HepG2 (cell line): ENCODE data around the gene AGAP1. TPM values are rescaled to one million over a fixed set of nuclear protein-coding genes. Genes with fewer than 3 reads are reported as not detected.

Experiments used
- ATAC-seq: fragments of 200-7000 bp; cut with Tn5 transposase; 3 replicates; pipeline ENCODE4 v1.9.1; 2020; ENCODE audit warnings: mild to moderate bottlenecking, moderate library complexity
- BruUV-seq: library from RNA; stranded (reverse); fragments of 400-500 nt; replicated peaks from 2 replicates; lab custom pipeline; 2021; lab: Mats Ljungman, UMichigan
- CTCF ChIA-PET: fragments of 300-600 bp; formaldehyde crosslinking; extraction: SDS; loops from one replicate; lab custom pipeline; 2021; ENCODE audit warnings: low total read pairs, inconsistent platforms, low intra/inter-chr PET ratio; lab: Yijun Ruan, JAX
- POLR2A ChIA-PET: fragments of 350-600 bp; sonication (Branson Sonifier 250); formaldehyde crosslinking; loops from one replicate; lab custom pipeline; 2020; ENCODE audit warnings: antibody characterized with exemption, inconsistent platforms; lab: Yijun Ruan, JAX
- DNase-seq: peaks from one replicate; pipeline ENCODE4 v3.0.0-alpha.2; 2015; ENCODE audit warnings: low spot score
- FAIRE-seq: peaks from 3 replicates; lab custom pipeline; 2011; peaks lifted over from hg19 to GRCh38; lab: Jason Lieb, UNC
- H2AFZ ChIP-seq: one replicate; pipeline ENCODE4 v1.6.1; 2011; ENCODE audit warnings: low read length, inconsistent platforms
- H3K27ac ChIP-seq: fragments of 300-600 bp; 3 replicates; pipeline ENCODE4 v1.8.0; 2011; ENCODE audit warnings: mixed run types, mild to moderate bottlenecking, mixed read lengths, low read length, inconsistent platforms; ENCODE audit not compliant: insufficient read depth; ENCODE audit errors: extremely low read length
- H3K27me3 ChIP-seq, 2 experiments: fragments of 200-600 bp in 1 of 2; 2 replicates in 1 of 2; 3 replicates in 1 of 2; pipeline versions ENCODE4 v1.6.0 to v1.8.0; 2011; ENCODE audit warnings: low read length in 2 of 2, mild to moderate bottlenecking in 2 of 2, moderate library complexity in 2 of 2, inconsistent platforms in 1 of 2; ENCODE audit not compliant: insufficient read depth in 2 of 2, control insufficient read depth in 1 of 2
- H3K36me3 ChIP-seq, 2 experiments: fragments of 200-600 bp in 1 of 2; replicated peaks in 1 of 2; 2 replicates in 1 of 2; 3 replicates in 1 of 2; pipeline versions ENCODE4 v1.5.1 to v1.8.0; 2011; ENCODE audit warnings: low read length in 2 of 2, inconsistent platforms in 1 of 2; ENCODE audit not compliant: insufficient read depth in 2 of 2, control insufficient read depth in 1 of 2
- H3K4me1 ChIP-seq: 2 replicates; pipeline ENCODE4 v1.5.1; 2012; ENCODE audit warnings: low read length, inconsistent platforms; ENCODE audit not compliant: insufficient read depth
- H3K4me2 ChIP-seq: 2 replicates; pipeline ENCODE4 v1.6.0; 2011; ENCODE audit warnings: low read depth, low read length, inconsistent platforms
- H3K4me3 ChIP-seq, 3 experiments: fragments of 200-600 bp in 1 of 3; sonication (generic), shearing (Covaris generic) in 1 of 3; replicated peaks in 1 of 3; 2 replicates each; pipeline ENCODE4 v1.5.1; 2011 to 2016; ENCODE audit warnings: low read length in 3 of 3, inconsistent platforms in 2 of 3, low read depth in 2 of 3, mild to moderate bottlenecking in 2 of 3, control low read depth in 1 of 3, mixed read lengths in 1 of 3; ENCODE audit not compliant: insufficient read depth in 1 of 3
- H3K79me2 ChIP-seq: one replicate; pipeline ENCODE4 v1.6.1; 2011; ENCODE audit warnings: low read length, inconsistent platforms; ENCODE audit not compliant: insufficient read depth
- H3K9ac ChIP-seq: 2 replicates; pipeline ENCODE4 v1.6.0; 2011; ENCODE audit warnings: mild to moderate bottlenecking, low read depth, low read length, inconsistent platforms; ENCODE audit not compliant: insufficient read depth
- H3K9me3 ChIP-seq: 2 replicates; pipeline ENCODE4 v1.5.1; 2012; ENCODE audit warnings: mild to moderate bottlenecking, low read length
- H4K20me1 ChIP-seq: 2 replicates; pipeline ENCODE4 v1.6.0; 2011; ENCODE audit warnings: inconsistent platforms, mild to moderate bottlenecking, low read length, moderate library complexity; ENCODE audit not compliant: insufficient read depth
- ATF7 ChIP-seq, 2 experiments: fragments of 450-650 bp in 1 of 2; sonication (generic) in 1 of 2; formaldehyde crosslinking in 1 of 2; IDR thresholded peaks; 2 replicates each; pipeline versions ENCODE4 v1.4.0 to v1.6.1; 2016 to 2020; ENCODE audit warnings: antibody characterized with exemption in 1 of 2, mild to moderate bottlenecking in 1 of 2, missing genetic modification reagents in 1 of 2
- DNMT3B ChIP-seq: conservative IDR thresholded peaks from 2 replicates; pipeline ENCODE4 v1.6.1; 2016; ENCODE audit warnings: missing biosample characterization, control low read depth
- GLMP ChIP-seq: sonication (generic); formaldehyde crosslinking; IDR thresholded peaks from 2 replicates; pipeline ENCODE4 v1.9.0; 2021; ENCODE audit warnings: missing genetic modification reagents, mild to moderate bottlenecking, borderline replicate concordance
- KLF9 ChIP-seq: IDR thresholded peaks from 2 replicates; pipeline ENCODE4 v1.6.1; 2016; ENCODE audit warnings: low read depth
- MEF2D ChIP-seq: sonication (generic); formaldehyde crosslinking; IDR thresholded peaks from 2 replicates; pipeline ENCODE4 v1.5.1; 2020; ENCODE audit warnings: mild to moderate bottlenecking, missing genetic modification reagents
- NCOA1 ChIP-seq: sonication (generic); formaldehyde crosslinking; IDR thresholded peaks from 2 replicates; pipeline ENCODE4 v1.9.0; 2021; ENCODE audit warnings: missing genetic modification reagents
- REXO4 ChIP-seq: sonication (generic); formaldehyde crosslinking; IDR thresholded peaks from 2 replicates; pipeline ENCODE4 v1.8.0; 2022; ENCODE audit warnings: missing genetic modification reagents, mild to moderate bottlenecking, borderline replicate concordance
- SNAPC5 ChIP-seq: sonication (generic); formaldehyde crosslinking; IDR thresholded peaks from 2 replicates; pipeline ENCODE4 v1.8.1; 2023; ENCODE audit warnings: mild to moderate bottlenecking, missing genetic modification reagents, borderline replicate concordance
- SOX13 ChIP-seq, 3 experiments: fragments of 450-650 bp in 1 of 3; sonication (generic) in 1 of 3; formaldehyde crosslinking in 1 of 3; IDR thresholded peaks in 2 of 3; conservative IDR thresholded peaks in 1 of 3; 2 replicates each; pipeline versions ENCODE4 v1.5.0 to v1.6.1; 2016 to 2020; ENCODE audit warnings: antibody characterized with exemption in 1 of 3, mild to moderate bottlenecking in 1 of 3, missing compliant biosample characterization in 1 of 3, missing genetic modification reagents in 1 of 3, moderate library complexity in 1 of 3
- TEAD2 ChIP-seq: sonication (generic); formaldehyde crosslinking; IDR thresholded peaks from 2 replicates; pipeline ENCODE4 v1.9.0; 2021; ENCODE audit warnings: missing genetic modification reagents
- THAP9 ChIP-seq: sonication (generic); formaldehyde crosslinking; IDR thresholded peaks from 2 replicates; pipeline ENCODE4; 2020; ENCODE audit warnings: missing genetic modification reagents, mild to moderate bottlenecking, borderline replicate concordance
- TRIM22 ChIP-seq: fragments of 450-650 bp; IDR thresholded peaks from 2 replicates; pipeline ENCODE4 v1.6.1; 2017
- ZNF24 ChIP-seq: fragments of 450-650 bp; IDR thresholded peaks from 2 replicates; pipeline ENCODE4 v1.6.1; 2017; ENCODE audit warnings: antibody characterized with exemption, mild to moderate bottlenecking
- WGBS: methylation state at CpG from one replicate; pipeline ENCODE4 v1.1.6; 2017; ENCODE audit warnings: low lambda C conversion rate; 5-methylcytosine and 5-hydroxymethylcytosine counted together
- in situ Hi-C: cut with HindIII; loops from 2 replicates; pipeline ENCODE4 v1.10.0; 2017; ENCODE audit warnings: low pct_unique_long_range_greater_than_20kb; ENCODE audit not compliant: extremely low pct_ligation_motif_present
- intact Hi-C: fragments of 100-400 bp; cut with micrococcal nuclease; formaldehyde crosslinking; loops from one replicate; pipeline ENCODE4 v1.10.0; 2022; ENCODE audit not compliant: unreplicated experiment
- polyA plus RNA-seq, 8 experiments: library from polyadenylated mRNA; depleted of rRNA in 3 of 8; stranded (reverse) in 7 of 8; unstranded in 1 of 8; fragments of >200 nt; fragmentation: Illumina TruSeq in 4 of 8; extraction: Trizol in 4 of 8; gene quantifications; 2 replicates each; pipeline versions ENCODE4 v1.2.1 to v1.2.3, GENCODE V29; 2011 to 2016; ENCODE audit warnings: low read depth in 4 of 8, missing spikeins in 1 of 8, mixed read lengths in 1 of 8; ENCODE audit not compliant: insufficient read depth in 1 of 8
- total RNA-seq, 5 experiments: library from RNA; depleted of rRNA; stranded (reverse); fragments of >200 nt; fragmentation: Illumina TruSeq; extraction: Trizol; gene quantifications; 2 replicates each; pipeline ENCODE4 v1.2.3, GENCODE V29; 2016; ENCODE audit warnings: low read depth in 1 of 5

Gene AGAP1
- total and polyA plus RNA-seq, 2 of the 13 experiments (the other 11 are each of a cell fraction or from before 2014, with no cell fraction given), result 21.2 to 32.7 TPM

- no peak for ATAC-seq
- intact Hi-C loops, result no loop called here
- TF ChIP-seq THAP9 (CRISPR knock-in tag), result no peak
- TF ChIP-seq DNMT3B (CRISPR knock-in tag), result no peak
- TF ChIP-seq, all 625 proteins: peak for 0
- ChIA-PET CTCF (no interaction called here), POLR2A (no interaction called here)
- DNase-seq, result no peak
- WGBS, result 99% methylated on average over 9 of the region's 9 CpGs
- in situ Hi-C loops, result no loop called here
- Histone ChIP-seq H3K27me3 (no peaks in the 10 kb centered on the region), H3K36me3 (peaks cover 6 to 36% of the 10 kb centered on the region in 2 experiments), H3K9ac (no peak overlapping the region), H2AFZ (no peak overlapping the region), H3K79me2 (no peaks in the 10 kb centered on the region), H4K20me1 (no peaks in the 10 kb centered on the region), H3K9me3 (no peaks in the 10 kb centered on the region), H3K4me3 (no peak overlapping the region), H3K4me2 (no peak overlapping the region), H3K4me1 (no peaks in the 10 kb centered on the region), H3K27ac (no peak overlapping the region)
- no peak for FAIRE-seq
- BruUV-seq, result no TSS peak
These were observed 420.9 kb downstream of the AGAP1 start for GRCh38 chr2:235914756-235915155.

GRCh38 chr2:235917506-235917905, 423.7 kb downstream of the AGAP1 start:
- POLR2A ChIA-PET, result no interaction called here
- no peak overlapping the region for H3K27ac ChIP-seq
- H4K20me1 ChIP-seq, result no peaks in the 10 kb centered on the region
- ATAC-seq (no peak), FAIRE-seq (no peak), DNase-seq (no peak)
- intact Hi-C loops (no loop called here), in situ Hi-C loops (no loop called here)
- H3K79me2 ChIP-seq, result no peaks in the 10 kb centered on the region
- H2AFZ ChIP-seq, result no peak overlapping the region
- no peak overlapping the region for H3K9ac ChIP-seq
- H3K4me3 ChIP-seq, result no peak overlapping the region
- CTCF ChIA-PET, result no interaction called here
- no TSS peak for BruUV-seq
- H3K4me1 ChIP-seq, result peaks cover 22% of the 10 kb centered on the region
- H3K4me2 ChIP-seq, result no peak overlapping the region
- H3K36me3 ChIP-seq, result peaks cover 0 to 18% of the 10 kb centered on the region in 2 experiments; a peak in 3 of 5 replicates
- WGBS, result 97% methylated on average over 19 of the region's 19 CpGs
- H3K9me3 ChIP-seq, result no peaks in the 10 kb centered on the region
- H3K27me3 ChIP-seq, result no peaks in the 10 kb centered on the region
- no peak for TF ChIP-seq REXO4
- TF ChIP-seq NCOA1 (CRISPR knock-in tag), result no peak
- TF ChIP-seq MEF2D (CRISPR knock-in tag), result no peak
- TF ChIP-seq KLF9 (CRISPR knock-in tag), result no peak
- no peak for TF ChIP-seq SNAPC5
- TF ChIP-seq ZNF24, result no peak
- TF ChIP-seq TEAD2 (CRISPR knock-in tag), result no peak
- TF ChIP-seq GLMP (CRISPR knock-in tag), result no peak
- no peak for TF ChIP-seq TRIM22
- no peak for TF ChIP-seq SOX13 (IDR thresholded peaks at IDR 0.05)
- TF ChIP-seq SOX13 (CRISPR knock-in tag; conservative IDR thresholded peaks at IDR 0.05 in 1 of 2, IDR thresholded peaks at IDR 0.05 in 1 of 2), result no peak
- TF ChIP-seq ATF7 (IDR thresholded peaks at IDR 0.05), result no peak
- no peak for TF ChIP-seq ATF7 (CRISPR knock-in tag; IDR thresholded peaks at IDR 0.05)
